H1 (cell line): ENCODE measurements around the gene PDZD2. TPM values are rescaled to one million over a fixed set of nuclear protein-coding genes. Genes with fewer than 3 reads are reported as not detected.
A peak's percentile ranks its signal among the peaks of the same experiment; 100 is the strongest.

ENCODE experiments used
- CTCF ChIA-PET: fragments of 300-600 bp; sonication (Branson Sonifier 250); formaldehyde crosslinking; loops from one replicate; lab custom pipeline; 2021; ENCODE audit not compliant: partially characterized antibody; lab: Charles Lee
- POLR2A ChIA-PET: fragments of 300-600 bp; sonication (Branson Sonifier 250); formaldehyde crosslinking; loops from one replicate; lab custom pipeline; 2021; ENCODE audit warnings: inconsistent platforms; ENCODE audit not compliant: partially characterized antibody; lab: Charles Lee
- DNase-seq, 2 experiments: peaks; one replicate each; pipeline versions ENCODE4 v3.0.0 to v3.0.0-alpha.2; 2010 to 2022; ENCODE audit warnings: low spot score in 2 of 2, low read depth in 1 of 2, mixed read lengths in 1 of 2
- FAIRE-seq: peaks from 2 replicates; lab custom pipeline; 2011; peaks lifted over from hg19 to GRCh38; lab: Jason Lieb, UNC
- H2AFZ ChIP-seq: 2 replicates; pipeline ENCODE4 v1.8.1; 2012; ENCODE audit warnings: low read length, inconsistent platforms
- H2AK5ac ChIP-seq: 2 replicates; pipeline ENCODE4 v1.6.1; 2013; ENCODE audit warnings: low read depth, low read length
- H2BK120ac ChIP-seq: replicated peaks from 2 replicates; pipeline ENCODE3; 2013; ENCODE audit warnings: low read depth, low read length, inconsistent platforms
- H2BK12ac ChIP-seq: 2 replicates; pipeline ENCODE4 v1.6.1; 2013; ENCODE audit warnings: low read depth, low read length
- H2BK15ac ChIP-seq: 2 replicates; pipeline ENCODE4 v1.6.1; 2013; ENCODE audit warnings: low read length
- H2BK20ac ChIP-seq: 2 replicates; pipeline ENCODE4 v1.6.1; 2013; ENCODE audit warnings: low read length
- H2BK5ac ChIP-seq: 2 replicates; pipeline ENCODE4 v1.6.1; 2013; ENCODE audit warnings: low read depth, low read length
- H3K14ac ChIP-seq: 2 replicates; pipeline ENCODE4 v1.6.1; 2013; ENCODE audit warnings: inconsistent platforms; ENCODE audit not compliant: insufficient read length
- H3K18ac ChIP-seq: 2 replicates; pipeline ENCODE4 v1.6.1; 2013; ENCODE audit warnings: low read length; ENCODE audit errors: extremely low read depth
- H3K23ac ChIP-seq: 2 replicates; pipeline ENCODE4 v1.6.1; 2013; ENCODE audit warnings: inconsistent platforms; ENCODE audit not compliant: insufficient read length
- H3K23me2 ChIP-seq: 2 replicates; pipeline ENCODE4 v1.6.1; 2013; ENCODE audit warnings: low read depth, low read length
- H3K27ac ChIP-seq: 2 replicates; pipeline ENCODE4 v1.6.1; 2011; ENCODE audit warnings: low read depth, low read length, inconsistent platforms
- H3K27me3 ChIP-seq, 4 experiments: replicated peaks in 1 of 4; 1 replicate in 1 of 4; 2 replicates in 3 of 4; pipeline versions ENCODE4 v1.6.1 to v1.8.1; 2011 to 2013; ENCODE audit warnings: low read length in 3 of 4, mild to moderate bottlenecking in 3 of 4, inconsistent platforms in 2 of 4, mixed read lengths in 2 of 4, moderate library complexity in 1 of 4; ENCODE audit not compliant: control insufficient read depth in 3 of 4, insufficient read depth in 3 of 4; ENCODE audit errors: extremely low read depth in 1 of 4
- H3K36me3 ChIP-seq, 4 experiments: 2 replicates each; pipeline versions ENCODE4 v1.6.1 to v1.8.1; 2011 to 2013; ENCODE audit warnings: mild to moderate bottlenecking in 4 of 4, low read length in 3 of 4, moderate library complexity in 2 of 4, control low read depth in 1 of 4, inconsistent platforms in 1 of 4; ENCODE audit not compliant: insufficient read depth in 4 of 4, control insufficient read depth in 2 of 4
- H3K4ac ChIP-seq: replicated peaks from 2 replicates; pipeline ENCODE3; 2013; ENCODE audit warnings: low read length, low read depth, mixed read lengths, inconsistent platforms; ENCODE audit not compliant: insufficient read length
- H3K4me1 ChIP-seq, 4 experiments: replicated peaks in 1 of 4; 1 replicate in 1 of 4; 2 replicates in 3 of 4; pipeline versions ENCODE4 v1.6.1 to v1.8.1; 2011 to 2013; ENCODE audit warnings: low read length in 3 of 4, inconsistent platforms in 2 of 4, mixed read lengths in 1 of 4; ENCODE audit not compliant: insufficient read depth in 4 of 4, control insufficient read depth in 3 of 4
- H3K4me2 ChIP-seq, 2 experiments: 2 replicates each; pipeline versions ENCODE4 v1.6.1 to v1.8.1; 2011 to 2013; ENCODE audit warnings: low read depth in 2 of 2, low read length in 2 of 2, control low read depth in 1 of 2, inconsistent platforms in 1 of 2, mild to moderate bottlenecking in 1 of 2; ENCODE audit not compliant: insufficient read depth in 1 of 2
- H3K4me3 ChIP-seq, 4 experiments: fragments of 200-600, 300-600 bp in 1 of 4; sonication (generic), shearing (Covaris generic), sonication (Bioruptor Twin) in 1 of 4; 2 replicates each; pipeline versions ENCODE4 v1.5.1 to v1.8.1; 2011 to 2016; ENCODE audit warnings: low read length in 4 of 4, low read depth in 3 of 4, control low read depth in 2 of 4, inconsistent platforms in 2 of 4, mild to moderate bottlenecking in 2 of 4, mixed read lengths in 1 of 4, moderate library complexity in 1 of 4; ENCODE audit not compliant: insufficient read depth in 2 of 4; ENCODE audit errors: extremely low read depth in 1 of 4
- H3K56ac ChIP-seq: replicated peaks from 2 replicates; pipeline ENCODE3; 2013; ENCODE audit warnings: low read depth, mild to moderate bottlenecking, mixed read lengths, low read length, inconsistent platforms; ENCODE audit not compliant: insufficient read length
- H3K79me1 ChIP-seq: 2 replicates; pipeline ENCODE4 v1.6.1; 2013; ENCODE audit warnings: low read depth, low read length, control low read depth
- H3K79me2 ChIP-seq, 2 experiments: 2 replicates each; pipeline versions ENCODE4 v1.6.1 to v1.8.1; 2012 to 2013; ENCODE audit warnings: low read length in 2 of 2, mild to moderate bottlenecking in 2 of 2, inconsistent platforms in 1 of 2; ENCODE audit not compliant: insufficient read depth in 2 of 2, control insufficient read depth in 1 of 2
- H3K9ac ChIP-seq, 4 experiments: replicated peaks in 1 of 4; 1 replicate in 1 of 4; 2 replicates in 3 of 4; pipeline versions ENCODE4 v1.6.1 to v1.8.1; 2011 to 2013; ENCODE audit warnings: low read depth in 3 of 4, low read length in 3 of 4, control low read depth in 2 of 4, mild to moderate bottlenecking in 2 of 4, moderate library complexity in 2 of 4, inconsistent platforms in 1 of 4; ENCODE audit errors: extremely low read depth in 1 of 4
- H3K9me3 ChIP-seq, 2 experiments: 2 replicates each; pipeline versions ENCODE4 v1.6.1 to v1.8.1; 2012 to 2013; ENCODE audit warnings: mild to moderate bottlenecking in 2 of 2, moderate library complexity in 2 of 2, control low read depth in 1 of 2, inconsistent platforms in 1 of 2, low read depth in 1 of 2, low read length in 1 of 2, mixed read lengths in 1 of 2; ENCODE audit not compliant: insufficient read depth in 2 of 2
- H4K20me1 ChIP-seq, 2 experiments: replicated peaks in 1 of 2; 2 replicates each; pipeline versions ENCODE3 to v1.8.1; 2011 to 2013; ENCODE audit warnings: inconsistent platforms in 2 of 2, low read length in 2 of 2, mild to moderate bottlenecking in 1 of 2; ENCODE audit not compliant: insufficient read depth in 2 of 2, control insufficient read depth in 1 of 2
- H4K5ac ChIP-seq: 2 replicates; pipeline ENCODE4 v1.6.1; 2013; ENCODE audit warnings: low read length, low read depth, mixed read lengths, inconsistent platforms; ENCODE audit not compliant: insufficient read length
- H4K8ac ChIP-seq: 2 replicates; pipeline ENCODE4 v1.8.0; 2013; ENCODE audit warnings: mild to moderate bottlenecking, moderate library complexity, low read length, inconsistent platforms; ENCODE audit not compliant: insufficient read depth; ENCODE audit errors: extremely low read depth
- H4K91ac ChIP-seq: replicated peaks from 2 replicates; pipeline ENCODE3; 2013; ENCODE audit warnings: low read length, mixed read lengths, inconsistent platforms; ENCODE audit not compliant: insufficient read length
- ATF3 ChIP-seq: IDR thresholded peaks from 2 replicates; pipeline ENCODE4 v1.6.1; 2011; ENCODE audit warnings: low read depth, mild to moderate bottlenecking, low read length; ENCODE audit not compliant: insufficient read depth
- CTBP2 ChIP-seq: IDR thresholded peaks from 2 replicates; pipeline ENCODE4 v1.7.0; 2011; ENCODE audit warnings: borderline replicate concordance, mild to moderate bottlenecking, moderate library complexity, mixed read lengths, low read length; ENCODE audit not compliant: insufficient read depth, insufficient read length
- EP300 ChIP-seq, 2 experiments: IDR thresholded peaks; 1 replicate in 1 of 2; 2 replicates in 1 of 2; pipeline ENCODE4 v1.6.1; 2011 to 2012; ENCODE audit warnings: low read depth in 2 of 2, low read length in 2 of 2, mild to moderate bottlenecking in 2 of 2, borderline replicate concordance in 1 of 2, inconsistent platforms in 1 of 2, moderate library complexity in 1 of 2
- EZH2 ChIP-seq: fragments of 200-600 bp; sonication (generic); IDR thresholded peaks from 2 replicates; pipeline ENCODE4 v1.7.1; 2012; ENCODE audit warnings: low read depth, mild to moderate bottlenecking, moderate library complexity, low read length, inconsistent platforms; ENCODE audit not compliant: severe bottlenecking
- GABPA ChIP-seq: IDR thresholded peaks from 2 replicates; pipeline ENCODE4 v1.6.1; 2011; ENCODE audit warnings: mild to moderate bottlenecking, low read length, moderate library complexity, borderline replicate concordance; ENCODE audit not compliant: insufficient read depth
- HDAC2 ChIP-seq, 2 experiments: fragments of 300-600 bp in 1 of 2; sonication (generic) in 1 of 2; IDR thresholded peaks; 2 replicates each; pipeline ENCODE4 v1.6.1; 2011 to 2012; ENCODE audit warnings: low read depth in 2 of 2, low read length in 2 of 2, mild to moderate bottlenecking in 2 of 2, moderate library complexity in 2 of 2, borderline replicate concordance in 1 of 2, inconsistent platforms in 1 of 2
- KDM1A ChIP-seq: fragments of 200-600, 300-600 bp; sonication (generic); IDR thresholded peaks from 2 replicates; pipeline ENCODE4 v1.7.1; 2016; ENCODE audit warnings: mild to moderate bottlenecking, low read length, borderline replicate concordance
- NANOG ChIP-seq: IDR thresholded peaks from 2 replicates; pipeline ENCODE4 v1.6.1; 2011; ENCODE audit warnings: low read length, low read depth, mild to moderate bottlenecking, inconsistent platforms; ENCODE audit not compliant: insufficient read depth, poor library complexity, severe bottlenecking
- PHF8 ChIP-seq: fragments of 200-600 bp; sonication (generic); conservative IDR thresholded peaks from 2 replicates; pipeline ENCODE4 v1.7.1; 2012; ENCODE audit warnings: low read depth, mild to moderate bottlenecking, inconsistent platforms, low read length, moderate library complexity
- SIRT6 ChIP-seq: IDR thresholded peaks from one replicate; pipeline ENCODE4 v1.7.1; 2012; ENCODE audit warnings: low read length, inconsistent platforms
- SUZ12 ChIP-seq: fragments of 200-600 bp; sonication (generic); IDR thresholded peaks from 2 replicates; pipeline ENCODE4 v1.6.1; 2012; ENCODE audit warnings: mild to moderate bottlenecking, inconsistent platforms, low read length, moderate library complexity, mixed read lengths
- TCF12 ChIP-seq: IDR thresholded peaks from 2 replicates; pipeline ENCODE4 v1.6.1; 2011; ENCODE audit warnings: low read depth, mild to moderate bottlenecking, low read length
- WGBS, 2 experiments: shearing (Covaris generic) in 1 of 2; methylation state at CpG; one replicate each; pipeline versions ENCODE4 v1.1.6 to v1.1.7; 2013 to 2015; ENCODE audit warnings: low lambda C conversion rate in 2 of 2, mixed read lengths in 2 of 2, inconsistent platforms in 1 of 2, low coverage in 1 of 2, missing lambda C conversion rate in 1 of 2; ENCODE audit not compliant: insufficient replicate concordance in 2 of 2, insufficient coverage in 1 of 2, insufficient read length in 1 of 2; ENCODE audit errors: extremely low coverage in 1 of 2, missing lambda C conversion rate in 1 of 2; 5-methylcytosine and 5-hydroxymethylcytosine counted together
- polyA plus RNA-seq, 7 experiments: library from polyadenylated mRNA; depleted of rRNA in 3 of 7; stranded (reverse) in 5 of 7; unstranded in 2 of 7; fragments of >200 nt in 5 of 7; fragments of 200-250 nt in 2 of 7; gene quantifications; 1 replicate in 5 of 7; 2 replicates in 1 of 7; 4 replicates in 1 of 7; pipeline versions ENCODE4 v1.2.1 to v1.2.3, GENCODE V29; 2011 to 2013; ENCODE audit warnings: missing spikeins in 2 of 7, mixed read lengths in 2 of 7
- total RNA-seq: library from RNA; stranded (reverse); fragmentation: NEBNext Ultra II Directional; extraction: Animal tissue kit (Norgen Biotek cat#: 25700); gene quantifications from 2 replicates; pipeline ENCODE4 v1.2.1, GENCODE V29; 2021

Gene PDZD2
- total and polyA plus RNA-seq, 2 of the 8 experiments (the other 6 are each of a cell fraction or from before 2014, with no cell fraction given): 1.2 to 6.8 TPM

GRCh38 chr5:31720811-31721345, 81.9 kb downstream of the PDZD2 start:
- no peaks in the 10 kb centered on the region for H3K36me3 ChIP-seq
- no peak overlapping the region for H3K4me3 ChIP-seq
- POLR2A ChIA-PET: no interaction called here
- no peaks in the 10 kb centered on the region; a peak in 2 of 7 replicates for H3K4me1 ChIP-seq
- H3K23me2 ChIP-seq: no peaks in the 10 kb centered on the region
- no peaks in the 10 kb centered on the region for H3K79me1 ChIP-seq
- H2AK5ac ChIP-seq: no peak overlapping the region
- H4K20me1 ChIP-seq: no peaks in the 10 kb centered on the region
- H3K4ac ChIP-seq: no peak overlapping the region
- no peaks in the 10 kb centered on the region for H3K27me3 ChIP-seq
- H4K5ac ChIP-seq: no peak overlapping the region
- H4K91ac ChIP-seq: no peak overlapping the region
- H3K27ac ChIP-seq: no peak overlapping the region
- no peak overlapping the region for H3K56ac ChIP-seq
- H2BK5ac ChIP-seq: no peak overlapping the region
- no peak overlapping the region for H3K18ac ChIP-seq
- no peak overlapping the region for H3K14ac ChIP-seq
- CTCF ChIA-PET: no interaction called here
- H3K9ac ChIP-seq: no peak overlapping the region
- H3K4me2 ChIP-seq: no peak overlapping the region
- H2AFZ ChIP-seq: no peak overlapping the region
- FAIRE-seq (no peak), DNase-seq (no peak)
- H3K79me2 ChIP-seq: no peaks in the 10 kb centered on the region
- no peaks in the 10 kb centered on the region for H3K9me3 ChIP-seq
- no peak overlapping the region for H2BK15ac ChIP-seq
- WGBS, 2 experiments: 86% methylated on average over 4 of the region's 4 CpGs; no CpG with 5 or more reads in 1 of the 2 experiments
- H4K8ac ChIP-seq: no peak overlapping the region
- no peak overlapping the region for H2BK120ac ChIP-seq
- no peak overlapping the region for H2BK20ac ChIP-seq
- H2BK12ac ChIP-seq: peak overlapping the region; percentile 4; the same call in 1 of the 2 replicates
- H3K23ac ChIP-seq: no peak overlapping the region
- TF ChIP-seq SUZ12: no peak
- TF ChIP-seq EP300 (IDR thresholded peaks at IDR 0.05; ENCODE audit: borderline replicate concordance in 1 of 2, low read depth in 2 of 2, low read length in 2 of 2): no peak
- no peak for TF ChIP-seq GABPA
- TF ChIP-seq ATF3: no peak
- no peak for TF ChIP-seq SIRT6
- TF ChIP-seq EZH2: no peak
- no peak for TF ChIP-seq TCF12
- TF ChIP-seq CTBP2: no peak
- TF ChIP-seq KDM1A: no peak
- no peak for TF ChIP-seq NANOG
- no peak for TF ChIP-seq PHF8
- TF ChIP-seq HDAC2 (IDR thresholded peaks at IDR 0.05; ENCODE audit: borderline replicate concordance in 1 of 2, low read depth in 2 of 2, low read length in 2 of 2): no peak
